ENCODE data around the gene APCDD1L. TPM values are rescaled to one million over a fixed set of nuclear protein-coding genes. Genes with fewer than 3 reads are reported as not detected.

The APCDD1L gene
- total RNA-seq, 4 donors from 2014 or later: 0.38 to 0.44 (median 0.41) TPM; not detected in 1

- TF ChIP-seq POLR2A (IDR thresholded peaks at IDR 0.05) (no peak), CTCF (IDR thresholded peaks at IDR 0.05) (no peak)
- intact Hi-C loops (cut with DNase I): no loop called here
- H3K4me1 ChIP-seq: no peaks in the 10 kb centered on the region
- 83 to 89% methylated on average over 6 of the region's 6 CpGs for WGBS, 2 donors
- H3K27me3 ChIP-seq: peaks cover 0 to 35% (median 0%) of the 10 kb centered on the region in 4 donors
- no peak for DNase-seq
- no peaks in the 10 kb centered on the region for H3K9me3 ChIP-seq
- H3K27ac ChIP-seq: no peak overlapping the region
- no peaks in the 10 kb centered on the region for H3K36me3 ChIP-seq
- H3K4me3 ChIP-seq: no peak overlapping the region
These were observed 41.8 kb upstream of the APCDD1L start for GRCh38 chr20:58556961-58557360.

DNA sequence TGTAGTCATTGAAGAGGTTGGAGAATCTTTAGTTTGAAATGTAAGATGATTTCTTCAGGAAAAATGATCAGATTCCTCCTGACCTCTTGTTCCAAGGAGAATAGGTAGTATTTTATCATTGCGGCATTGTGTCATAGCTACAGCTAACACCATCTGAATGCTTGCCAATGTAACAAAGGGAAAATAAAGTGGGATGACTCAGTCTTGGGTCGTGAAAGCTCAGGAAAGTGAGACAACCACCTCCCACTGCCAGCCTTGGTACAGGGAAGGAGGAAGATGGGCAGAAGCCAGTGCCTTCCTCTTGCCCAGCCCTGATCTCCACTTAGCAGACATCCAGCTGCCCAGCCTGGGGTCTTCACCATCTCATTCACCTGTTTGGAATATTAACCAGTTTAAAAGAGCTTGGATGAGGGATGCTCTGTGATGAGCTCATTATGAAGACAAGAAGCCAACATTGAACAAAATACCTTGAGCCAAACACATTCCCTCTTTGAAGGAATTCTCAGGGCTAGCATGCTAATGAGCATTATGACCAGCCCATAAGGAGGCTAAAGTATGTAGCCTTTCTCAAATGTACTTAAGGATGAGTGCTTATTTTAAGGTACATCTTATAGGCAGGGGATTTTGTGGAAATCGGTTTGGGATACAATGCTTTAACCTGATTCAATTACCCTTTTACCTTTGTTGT is 40.0 kb upstream of the APCDD1L start:
- no peak for DNase-seq

GRCh38 chr20:58554541-58554940 is 39.3 kb upstream of the APCDD1L start:
- WGBS, 2 donors: 85 to 100% methylated on average over 3 of the region's 3 CpGs
- intact Hi-C loops (cut with DNase I): no loop called here
- H3K4me3 ChIP-seq: no peak overlapping the region
- no peak for DNase-seq
- H3K9me3 ChIP-seq: no peaks in the 10 kb centered on the region
- TF ChIP-seq POLR2A (IDR thresholded peaks at IDR 0.05): no peak
- no peak for TF ChIP-seq CTCF (IDR thresholded peaks at IDR 0.05)
- no peaks in the 10 kb centered on the region for H3K36me3 ChIP-seq
- peaks cover 0 to 10% (median 0%) of the 10 kb centered on the region in 3 donors for H3K4me1 ChIP-seq
- H3K27ac ChIP-seq: no peak overlapping the region
- H3K27me3 ChIP-seq: peaks cover 0 to 42% (median 0%) of the 10 kb centered on the region in 4 donors

More for the DNA sequence above, 40.0 kb upstream of the APCDD1L start:
- intact Hi-C loops (cut with DNase I): no loop called here
- Histone ChIP-seq H3K36me3 (no peaks in the 10 kb centered on the region), H3K4me1 (peaks cover 0 to 6% (median 0%) of the 10 kb centered on the region in 3 donors), H3K27ac (no peak overlapping the region), H3K4me3 (no peak overlapping the region), H3K9me3 (no peaks in the 10 kb centered on the region), H3K27me3 (peaks cover 0 to 42% (median 0%) of the 10 kb centered on the region in 4 donors)
- WGBS, 2 donors: 36 to 37% methylated on average over 3 of the region's 3 CpGs
- TF ChIP-seq POLR2A (IDR thresholded peaks at IDR 0.05) (no peak), CTCF (IDR thresholded peaks at IDR 0.05) (no peak)

- intact Hi-C loops (cut with DNase I): no loop called here
- 32 to 49% methylated on average over 5 to 9 of the region's 9 CpGs for WGBS, 2 donors
These were observed 38.6 kb upstream of the APCDD1L start for GRCh38 chr20:58553841-58554240.

More at GRCh38 chr20:58553841-58554240, 38.6 kb upstream of the APCDD1L start:
- Histone ChIP-seq H3K9me3 (no peaks in the 10 kb centered on the region), H3K36me3 (no peaks in the 10 kb centered on the region), H3K4me1 (peaks cover 0 to 10% (median 0%) of the 10 kb centered on the region in 3 donors), H3K4me3 (no peak overlapping the region), H3K27ac (no peak overlapping the region), H3K27me3 (peaks cover 0 to 45% (median 0%) of the 10 kb centered on the region in 4 donors)
- no peak for TF ChIP-seq CTCF (IDR thresholded peaks at IDR 0.05)
- no peak for TF ChIP-seq POLR2A (IDR thresholded peaks at IDR 0.05)
- no peak for DNase-seq

Data from esophagus squamous epithelium (tissue), 5 donors.